Inflammatory macrophage treated with lipopolysaccharide for 4 hours (primary cell): ENCODE results near the gene PLCB1.
A peak's percentile ranks its signal among the peaks of the same experiment; 100 is the strongest.

ENCODE experiments used
- DNase-seq: peaks from one replicate; pipeline ENCODE4 v3.0.0-alpha.2; 2020

Gene PLCB1

DNA sequence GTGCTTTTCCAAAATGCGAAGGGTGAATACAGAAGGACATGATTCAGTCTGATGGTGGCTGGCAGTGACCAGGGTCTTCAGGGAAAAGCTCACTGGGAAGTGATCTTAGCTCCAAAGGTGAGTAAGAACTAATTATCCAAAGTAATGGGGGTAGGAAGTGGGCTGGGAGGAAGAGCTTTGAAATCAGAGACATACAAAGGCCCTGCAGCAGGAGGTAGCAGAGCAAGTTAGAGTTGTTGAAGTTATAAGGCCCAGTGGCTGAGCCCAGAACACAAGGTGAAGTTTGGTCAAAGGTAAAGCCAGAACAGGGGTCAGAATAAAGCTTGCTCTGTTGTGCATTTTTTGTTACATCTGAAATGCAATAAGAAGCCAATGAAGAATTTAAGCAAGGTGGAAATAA is 81.2 kb downstream of the PLCB1 start:
- no peak for DNase-seq

GRCh38 chr20:8213831-8214587 is 81.9 kb downstream of the PLCB1 start:
- peak; percentile 81 for DNase-seq

DNA sequence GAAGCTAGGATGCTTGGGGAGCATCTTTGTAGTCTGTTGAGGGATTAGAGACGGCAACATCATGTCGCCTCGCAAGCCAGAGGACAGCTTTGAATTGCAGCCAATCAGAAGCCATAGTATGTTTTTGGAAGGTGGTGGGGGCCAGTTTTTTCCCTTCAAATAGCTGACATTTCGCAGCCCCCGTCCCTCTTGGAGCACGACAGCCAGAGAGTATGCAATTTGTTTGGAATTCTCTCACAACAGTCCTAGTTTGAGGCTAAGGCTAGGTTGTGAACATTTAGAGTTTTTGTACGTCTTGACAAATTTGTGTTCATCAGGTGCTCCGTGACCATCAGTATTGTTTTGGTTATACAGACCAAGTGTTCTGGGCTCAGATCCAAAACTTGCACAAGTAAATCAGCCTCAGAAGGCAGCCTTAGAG is 83.3 kb downstream of the PLCB1 start:
- DNase-seq = no peak

- no peak for DNase-seq
These were observed 84.5 kb downstream of the PLCB1 start for GRCh38 chr20:8216375-8217200.

GRCh38 chr20:8218861-8219260 is 86.8 kb downstream of the PLCB1 start:
- no peak for DNase-seq

DNA sequence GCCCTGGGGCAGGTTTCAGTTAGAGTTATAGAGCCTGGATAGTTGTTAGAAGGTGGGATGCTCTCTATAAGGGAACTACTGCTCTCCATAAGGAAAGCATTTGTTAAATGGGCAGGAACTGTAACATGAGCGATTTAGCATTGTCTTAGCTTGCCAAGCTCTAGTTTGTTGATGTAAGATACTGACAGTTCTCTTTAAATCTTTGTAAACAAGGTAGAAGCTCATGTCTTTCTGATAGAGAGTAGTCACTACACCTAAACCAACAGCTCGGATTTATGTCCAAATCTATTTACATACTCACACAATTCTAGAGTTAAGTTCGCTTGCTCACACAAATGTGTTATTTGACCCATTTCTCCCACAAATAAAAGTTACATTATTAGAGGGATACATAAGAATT is 87.3 kb downstream of the PLCB1 start:
- DNase-seq = no peak

DNA sequence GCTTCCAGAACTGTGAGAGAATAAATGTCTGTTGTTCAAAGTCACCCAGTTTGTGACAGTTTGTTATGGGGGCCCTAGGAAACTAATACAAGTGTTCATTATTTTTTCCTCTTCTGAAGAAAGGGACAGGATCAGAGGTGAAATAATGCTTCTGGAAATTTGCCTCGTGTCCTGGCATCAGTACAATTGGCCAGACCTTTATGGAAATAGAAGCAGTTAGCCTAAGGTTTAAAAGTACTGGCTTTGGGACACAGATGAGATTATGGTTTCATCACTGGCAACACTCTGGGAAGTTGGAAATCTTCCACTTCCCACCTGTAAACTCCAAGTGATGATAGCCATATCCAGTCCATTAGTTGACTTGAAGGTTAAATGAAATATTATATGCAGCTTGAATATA is 88.7 kb downstream of the PLCB1 start:
- no peak for DNase-seq

DNA sequence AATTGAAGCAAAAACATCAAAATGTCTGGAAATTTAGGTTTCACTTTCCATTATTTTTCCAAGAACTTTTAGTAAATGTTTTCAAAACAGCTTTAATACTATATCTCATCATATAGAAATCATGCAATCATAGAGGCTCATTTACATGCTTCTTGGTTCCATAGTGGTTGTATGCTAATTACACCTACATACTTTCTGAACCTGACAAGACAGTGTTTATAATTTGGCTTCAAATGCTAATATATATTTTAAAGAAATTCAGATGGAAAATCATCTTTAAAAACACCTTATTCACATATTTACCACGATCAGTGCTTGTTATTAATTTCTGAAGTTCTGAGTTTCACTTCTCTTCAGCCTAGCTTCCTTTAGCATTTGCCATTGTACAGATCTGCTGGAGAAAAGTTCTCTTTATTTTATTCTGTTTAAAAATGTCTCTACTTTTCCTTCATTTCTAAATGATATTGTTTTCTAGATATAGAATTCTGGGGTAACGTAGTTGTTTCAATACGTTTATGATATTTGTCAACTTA is 89.9 kb downstream of the PLCB1 start:
- DNase-seq = peak; percentile 19

DNA sequence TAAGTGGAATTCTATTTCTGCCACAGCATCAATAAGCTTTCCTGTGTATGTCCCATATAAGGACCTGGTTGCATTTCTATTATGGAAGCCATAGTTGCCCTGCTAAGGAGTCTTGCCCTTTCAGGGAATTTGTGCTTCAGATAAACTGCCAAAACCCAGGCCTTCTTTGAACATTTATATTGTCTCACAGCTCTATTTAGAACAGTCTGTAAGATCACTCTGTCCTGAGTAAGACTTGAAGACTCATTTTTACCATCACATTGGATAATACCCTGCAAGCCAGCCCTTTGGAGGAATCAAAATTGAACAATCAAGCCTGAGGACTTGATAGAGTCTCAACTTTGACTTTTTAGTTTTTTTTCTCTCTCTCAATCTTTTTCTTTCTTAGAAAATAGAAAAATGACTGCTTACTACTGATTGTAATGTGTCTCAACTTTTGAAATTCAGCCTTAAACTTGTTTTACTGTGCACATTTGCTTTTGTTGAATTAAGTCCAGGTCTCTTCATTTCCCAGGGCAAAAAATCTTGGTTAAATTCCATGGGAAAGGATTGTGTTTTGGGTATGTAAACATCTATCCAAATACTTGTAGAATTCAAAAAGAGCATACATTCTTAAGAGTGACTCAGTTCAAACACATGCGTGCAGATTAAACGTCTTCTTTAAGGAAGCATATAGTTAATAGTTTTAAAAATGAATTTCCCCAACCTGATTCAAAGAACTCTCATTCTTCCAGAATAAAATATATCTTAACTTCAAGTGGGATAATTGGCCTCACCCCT is 91.2 kb downstream of the PLCB1 start:
- no peak for DNase-seq

GRCh38 chr20:8225658-8226057 is 93.6 kb downstream of the PLCB1 start:
- DNase-seq = no peak

DNA sequence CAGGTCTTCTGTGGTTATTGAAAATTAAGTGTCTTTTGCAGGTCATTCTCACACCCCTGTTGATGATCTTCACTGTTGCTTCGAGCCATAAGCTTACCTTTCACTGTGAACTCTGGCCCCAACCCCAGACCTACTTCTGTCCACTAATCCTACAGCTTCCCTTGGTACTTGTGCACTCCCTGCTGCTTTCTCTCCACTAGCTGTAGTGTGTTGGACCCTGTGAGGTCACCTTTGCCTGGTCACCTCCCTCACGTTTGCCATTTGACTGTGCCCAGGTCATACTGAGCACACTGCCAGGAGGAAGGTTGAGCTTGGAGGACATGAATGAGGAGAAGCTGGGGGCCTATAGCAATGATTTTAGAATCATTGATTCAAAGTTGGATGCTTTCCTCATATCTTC is 94.0 kb downstream of the PLCB1 start:
- no peak for DNase-seq

GRCh38 chr20:8227293-8227692 is 95.2 kb downstream of the PLCB1 start:
- DNase-seq = no peak

- no peak for DNase-seq
These were observed 96.2 kb downstream of the PLCB1 start for GRCh38 chr20:8228315-8228714.

- DNase-seq = no peak
These were observed 97.0 kb downstream of the PLCB1 start for GRCh38 chr20:8229090-8229489.

GRCh38 chr20:8231038-8231437 is 99.0 kb downstream of the PLCB1 start:
- no peak for DNase-seq

GRCh38 chr20:8232332-8232731 is 100.3 kb downstream of the PLCB1 start:
- no peak for DNase-seq

- DNase-seq = no peak
These were observed 102.5 kb downstream of the PLCB1 start for GRCh38 chr20:8234580-8234979.

DNA sequence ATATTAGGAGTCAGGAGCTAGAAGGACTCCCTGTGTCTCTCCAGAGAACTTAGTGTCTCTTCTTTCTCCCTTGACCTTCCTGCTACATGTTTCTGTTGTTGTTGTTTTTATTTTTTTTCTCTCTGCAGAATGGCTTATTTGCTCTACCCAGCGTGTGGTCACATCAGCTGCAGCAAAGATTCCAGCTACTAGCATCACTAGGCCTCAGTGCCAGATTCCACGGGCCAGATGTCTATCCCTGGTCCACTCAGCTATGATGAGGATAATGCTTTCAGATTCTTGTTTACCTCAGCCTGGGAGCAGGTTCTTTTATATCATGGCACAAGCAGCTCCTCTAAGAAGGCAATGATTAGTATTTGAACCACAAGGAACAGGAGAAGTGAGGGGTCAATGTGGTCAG is 110.0 kb downstream of the PLCB1 start:
- DNase-seq = no peak

- no peak for DNase-seq
These were observed 111.0 kb downstream of the PLCB1 start for GRCh38 chr20:8242827-8243724.

DNA sequence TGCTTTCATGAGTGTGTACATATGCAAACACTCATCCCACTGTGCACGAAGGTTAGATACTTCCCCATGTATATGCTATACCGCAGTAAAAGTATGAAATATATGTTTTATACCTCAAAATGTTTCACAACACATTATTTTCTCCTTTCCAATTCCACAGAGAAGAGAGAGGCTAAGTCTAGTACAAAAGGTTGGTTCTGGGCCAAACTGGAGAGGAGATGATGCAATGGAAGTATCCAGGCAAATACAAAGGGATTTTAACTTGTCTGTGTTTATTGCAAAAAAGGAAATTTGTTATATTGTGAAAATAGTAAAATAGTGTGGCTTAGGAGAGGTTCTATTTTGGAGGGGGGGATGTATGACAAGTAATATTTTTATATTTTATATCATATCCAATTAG is 112.6 kb downstream of the PLCB1 start:
- DNase-seq = no peak

DNA sequence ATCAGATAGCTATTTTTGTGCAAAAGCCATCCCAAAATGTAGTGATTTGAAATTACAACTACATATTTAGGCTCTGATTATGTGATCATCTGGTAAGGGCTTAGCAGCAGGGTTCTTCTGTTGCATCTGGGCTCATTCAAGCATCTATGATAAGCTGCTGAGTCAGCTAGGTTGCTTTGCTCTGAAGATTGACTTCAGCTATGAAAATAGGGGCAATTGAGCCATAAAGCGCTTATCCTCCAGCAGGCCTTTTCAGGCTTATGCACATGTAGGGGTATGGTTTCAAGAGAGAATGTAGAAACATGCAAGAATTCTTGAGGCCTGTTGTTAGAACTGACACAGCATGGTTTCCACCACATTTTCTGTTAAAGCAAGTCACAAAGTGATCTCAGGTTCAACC is 114.1 kb downstream of the PLCB1 start:
- no peak for DNase-seq

DNA sequence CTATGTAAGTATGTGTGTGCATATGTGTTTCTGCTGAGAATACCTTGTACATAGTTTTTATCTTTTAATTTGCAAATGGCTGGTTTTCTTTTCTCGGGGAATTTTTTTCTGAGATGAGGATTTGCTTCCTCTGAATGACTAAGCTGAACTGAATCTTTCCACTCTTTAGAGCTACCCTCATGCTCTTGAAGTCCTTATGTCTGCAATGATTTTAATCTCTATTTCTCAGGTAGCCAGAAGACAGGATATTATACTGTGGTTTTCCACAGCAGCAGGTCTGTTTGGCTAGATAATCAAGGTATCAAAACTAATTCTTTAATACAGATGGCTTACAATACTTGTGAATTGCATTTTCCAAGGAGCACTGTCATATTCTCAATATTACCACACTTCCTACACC is 114.7 kb downstream of the PLCB1 start:
- DNase-seq = no peak
